Measurements from ENCODE around the gene KCNA4.

KCNA4 gene

DNA sequence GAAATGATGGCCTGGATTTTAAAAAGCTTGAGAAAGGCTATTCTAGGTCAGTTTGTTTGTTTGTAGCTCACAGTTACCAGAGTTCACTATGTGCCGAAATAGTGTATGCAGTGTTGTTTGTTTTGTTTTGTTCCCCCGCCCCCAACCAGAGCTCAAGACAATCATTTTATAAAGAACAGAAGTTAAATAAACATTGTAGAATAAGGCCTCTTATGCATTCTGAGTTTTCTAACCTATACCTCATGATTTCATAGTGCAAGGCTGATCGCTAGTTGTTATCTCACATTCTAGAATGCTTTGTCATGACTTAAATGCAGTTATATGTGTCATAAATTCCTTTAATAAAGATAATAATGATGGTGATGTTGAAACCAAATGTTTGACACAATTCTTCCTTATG, 7.8 kb downstream of the KCNA4 start (continued):
- TF ChIP-seq ZC3H10 (CRISPR knock-in tag; IDR thresholded peaks at IDR 0.05), result no peak
- TF ChIP-seq, protein P1, sequence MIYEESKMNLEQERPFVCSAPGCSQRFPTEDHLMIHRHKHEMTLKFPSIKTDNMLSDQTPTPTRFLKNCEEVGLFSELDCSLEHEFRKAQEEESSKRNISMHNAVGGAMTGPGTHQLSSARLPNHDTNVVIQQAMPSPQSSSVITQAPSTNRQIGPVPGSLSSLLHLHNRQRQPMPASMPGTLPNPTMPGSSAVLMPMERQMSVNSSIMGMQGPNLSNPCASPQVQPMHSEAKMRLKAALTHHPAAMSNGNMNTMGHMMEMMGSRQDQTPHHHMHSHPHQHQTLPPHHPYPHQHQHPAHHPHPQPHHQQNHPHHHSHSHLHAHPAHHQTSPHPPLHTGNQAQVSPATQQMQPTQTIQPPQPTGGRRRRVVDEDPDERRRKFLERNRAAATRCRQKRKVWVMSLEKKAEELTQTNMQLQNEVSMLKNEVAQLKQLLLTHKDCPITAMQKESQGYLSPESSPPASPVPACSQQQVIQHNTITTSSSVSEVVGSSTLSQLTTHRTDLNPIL (CRISPR knock-in tag; IDR thresholded peaks at IDR 0.05; ENCODE audit: low read depth), result no peak

DNA sequence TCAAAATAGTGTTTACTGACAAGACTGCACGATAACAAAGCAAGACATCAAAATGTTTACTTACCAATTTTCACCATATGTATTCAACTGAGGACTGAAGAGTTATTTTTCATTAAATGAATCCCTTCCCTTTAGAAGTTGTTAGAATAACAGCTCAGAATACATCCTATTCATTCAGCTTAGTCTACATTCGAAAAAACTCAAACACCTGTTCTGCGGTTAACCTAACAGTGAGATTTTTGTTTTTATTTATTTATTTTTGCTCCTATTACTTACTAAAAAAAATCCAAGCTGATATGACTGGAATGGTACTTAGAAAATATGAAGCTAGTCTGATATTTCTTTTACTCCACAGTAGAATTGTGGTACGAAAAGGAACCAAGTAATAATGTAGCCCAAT, 10.0 kb downstream of the KCNA4 start:
- ATAC-seq, result no peak

DNA sequence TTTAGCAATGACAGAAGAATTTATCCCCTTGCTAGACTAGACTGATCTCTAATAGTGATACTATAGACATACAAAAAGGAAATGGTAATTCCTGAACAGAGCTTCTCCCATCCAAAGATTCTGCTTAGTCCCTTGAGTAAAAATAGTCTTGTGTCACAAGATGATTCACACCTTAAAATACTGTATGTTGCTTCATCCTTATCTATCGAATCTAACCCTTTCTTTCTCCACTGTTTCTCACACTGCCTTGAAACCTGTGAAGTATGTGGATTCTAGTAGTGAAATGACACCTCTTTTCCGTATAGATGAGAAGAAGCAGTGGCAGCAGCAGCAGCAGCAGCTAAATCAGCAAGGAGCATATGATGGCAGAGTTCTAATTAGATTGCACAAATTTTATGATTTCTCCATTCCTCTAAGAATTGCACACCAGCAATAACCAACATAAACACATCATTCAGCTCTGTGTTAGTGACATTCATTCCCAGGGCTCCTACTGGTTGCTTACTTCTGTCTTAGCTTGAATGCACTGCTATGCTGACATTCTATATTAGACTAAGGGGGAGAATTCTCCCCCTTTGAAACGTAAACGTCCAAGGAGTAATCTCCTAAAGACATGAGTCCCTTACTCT, 14.6 kb downstream of the KCNA4 start:
- ATAC-seq, result no peak
- TF ChIP-seq ZNF70 (CRISPR knock-in tag; IDR thresholded peaks at IDR 0.05), result no peak
- TF ChIP-seq OSR1 (CRISPR knock-in tag; IDR thresholded peaks at IDR 0.05), result no peak
- TF ChIP-seq ZC3H10 (CRISPR knock-in tag; IDR thresholded peaks at IDR 0.05), result no peak
- TF ChIP-seq, protein P2, sequence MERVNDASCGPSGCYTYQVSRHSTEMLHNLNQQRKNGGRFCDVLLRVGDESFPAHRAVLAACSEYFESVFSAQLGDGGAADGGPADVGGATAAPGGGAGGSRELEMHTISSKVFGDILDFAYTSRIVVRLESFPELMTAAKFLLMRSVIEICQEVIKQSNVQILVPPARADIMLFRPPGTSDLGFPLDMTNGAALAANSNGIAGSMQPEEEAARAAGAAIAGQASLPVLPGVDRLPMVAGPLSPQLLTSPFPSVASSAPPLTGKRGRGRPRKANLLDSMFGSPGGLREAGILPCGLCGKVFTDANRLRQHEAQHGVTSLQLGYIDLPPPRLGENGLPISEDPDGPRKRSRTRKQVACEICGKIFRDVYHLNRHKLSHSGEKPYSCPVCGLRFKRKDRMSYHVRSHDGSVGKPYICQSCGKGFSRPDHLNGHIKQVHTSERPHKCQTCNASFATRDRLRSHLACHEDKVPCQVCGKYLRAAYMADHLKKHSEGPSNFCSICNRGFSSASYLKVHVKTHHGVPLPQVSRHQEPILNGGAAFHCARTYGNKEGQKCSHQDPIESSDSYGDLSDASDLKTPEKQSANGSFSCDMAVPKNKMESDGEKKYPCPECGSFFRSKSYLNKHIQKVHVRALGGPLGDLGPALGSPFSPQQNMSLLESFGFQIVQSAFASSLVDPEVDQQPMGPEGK (CRISPR knock-in tag; IDR thresholded peaks at IDR 0.05; ENCODE audit: borderline replicate concordance), result no peak
- TF ChIP-seq ISL1 (CRISPR knock-in tag; IDR thresholded peaks at IDR 0.05), result no peak

More for the DNA sequence above, 10.0 kb downstream of the KCNA4 start:
- TF ChIP-seq, protein P3, sequence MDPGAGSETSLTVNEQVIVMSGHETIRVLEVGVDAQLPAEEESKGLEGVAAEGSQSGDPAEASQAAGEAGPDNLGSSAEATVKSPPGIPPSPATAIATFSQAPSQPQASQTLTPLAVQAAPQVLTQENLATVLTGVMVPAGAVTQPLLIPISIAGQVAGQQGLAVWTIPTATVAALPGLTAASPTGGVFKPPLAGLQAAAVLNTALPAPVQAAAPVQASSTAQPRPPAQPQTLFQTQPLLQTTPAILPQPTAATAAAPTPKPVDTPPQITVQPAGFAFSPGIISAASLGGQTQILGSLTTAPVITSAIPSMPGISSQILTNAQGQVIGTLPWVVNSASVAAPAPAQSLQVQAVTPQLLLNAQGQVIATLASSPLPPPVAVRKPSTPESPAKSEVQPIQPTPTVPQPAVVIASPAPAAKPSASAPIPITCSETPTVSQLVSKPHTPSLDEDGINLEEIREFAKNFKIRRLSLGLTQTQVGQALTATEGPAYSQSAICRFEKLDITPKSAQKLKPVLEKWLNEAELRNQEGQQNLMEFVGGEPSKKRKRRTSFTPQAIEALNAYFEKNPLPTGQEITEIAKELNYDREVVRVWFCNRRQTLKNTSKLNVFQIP (CRISPR knock-in tag; IDR thresholded peaks at IDR 0.05; ENCODE audit: borderline replicate concordance, low read depth), result no peak
- TF ChIP-seq, protein P4, sequence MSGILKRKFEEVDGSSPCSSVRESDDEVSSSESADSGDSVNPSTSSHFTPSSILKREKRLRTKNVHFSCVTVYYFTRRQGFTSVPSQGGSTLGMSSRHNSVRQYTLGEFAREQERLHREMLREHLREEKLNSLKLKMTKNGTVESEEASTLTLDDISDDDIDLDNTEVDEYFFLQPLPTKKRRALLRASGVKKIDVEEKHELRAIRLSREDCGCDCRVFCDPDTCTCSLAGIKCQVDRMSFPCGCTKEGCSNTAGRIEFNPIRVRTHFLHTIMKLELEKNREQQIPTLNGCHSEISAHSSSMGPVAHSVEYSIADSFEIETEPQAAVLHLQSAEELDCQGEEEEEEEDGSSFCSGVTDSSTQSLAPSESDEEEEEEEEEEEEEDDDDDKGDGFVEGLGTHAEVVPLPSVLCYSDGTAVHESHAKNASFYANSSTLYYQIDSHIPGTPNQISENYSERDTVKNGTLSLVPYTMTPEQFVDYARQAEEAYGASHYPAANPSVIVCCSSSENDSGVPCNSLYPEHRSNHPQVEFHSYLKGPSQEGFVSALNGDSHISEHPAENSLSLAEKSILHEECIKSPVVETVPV (CRISPR knock-in tag; IDR thresholded peaks at IDR 0.05), result no peak
- TF ChIP-seq OSR1 (CRISPR knock-in tag; IDR thresholded peaks at IDR 0.05), result no peak
- no peak for TF ChIP-seq ESRRG (CRISPR knock-in tag; IDR thresholded peaks at IDR 0.05)
- no peak for TF ChIP-seq ZFP3 (CRISPR knock-in tag; IDR thresholded peaks at IDR 0.05)
- TF ChIP-seq ZNF8 (CRISPR knock-in tag; IDR thresholded peaks at IDR 0.05), result no peak
- TF ChIP-seq PPARA (CRISPR knock-in tag; IDR thresholded peaks at IDR 0.05; ENCODE audit: borderline replicate concordance), result no peak
- no peak for TF ChIP-seq SNAI2 (CRISPR knock-in tag; IDR thresholded peaks at IDR 0.05)

DNA sequence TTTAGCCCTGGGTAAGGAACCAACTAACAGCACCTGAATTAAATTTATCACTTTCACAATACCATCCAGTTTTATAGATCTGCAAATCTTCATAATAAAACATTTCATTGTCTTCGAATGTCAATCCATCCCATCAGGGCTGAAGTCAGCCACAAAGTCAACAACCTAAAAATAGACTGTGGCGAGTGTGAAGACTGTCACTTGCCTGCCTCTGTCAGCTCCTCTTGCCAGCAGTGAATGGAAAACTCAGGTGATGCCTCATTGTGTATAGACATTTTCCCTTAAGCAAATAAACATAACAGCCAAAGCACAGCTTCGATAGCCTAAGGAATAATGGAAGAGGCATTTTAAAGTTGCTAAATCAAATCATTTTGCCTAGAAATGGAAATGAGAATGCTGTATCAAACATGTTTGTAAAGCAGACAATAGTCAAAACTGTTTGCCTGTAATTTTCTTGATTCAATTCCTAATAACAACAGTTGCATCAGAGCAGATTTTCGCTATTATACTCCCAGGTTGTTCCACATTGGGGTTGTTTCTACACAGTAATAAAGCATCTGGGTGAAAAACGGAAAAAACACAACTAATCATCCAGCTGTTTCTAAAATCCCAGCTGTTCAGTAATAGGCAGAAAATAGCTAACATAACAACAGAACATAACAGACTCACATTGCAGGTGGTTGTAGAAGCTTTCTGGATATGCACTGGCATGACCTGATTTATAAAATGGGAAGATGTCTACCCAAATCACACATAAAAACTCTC, 15.7 kb downstream of the KCNA4 start:
- ATAC-seq, result no peak
- TF ChIP-seq ZC3H10 (CRISPR knock-in tag; IDR thresholded peaks at IDR 0.05), result no peak
- TF ChIP-seq CSDC2 (CRISPR knock-in tag; IDR thresholded peaks at IDR 0.05), result no peak
- TF ChIP-seq ZFP30 (CRISPR knock-in tag; IDR thresholded peaks at IDR 0.05), result no peak
- TF ChIP-seq BACH2 (CRISPR knock-in tag; IDR thresholded peaks at IDR 0.05; ENCODE audit: borderline replicate concordance), result no peak
- TF ChIP-seq, protein P5, sequence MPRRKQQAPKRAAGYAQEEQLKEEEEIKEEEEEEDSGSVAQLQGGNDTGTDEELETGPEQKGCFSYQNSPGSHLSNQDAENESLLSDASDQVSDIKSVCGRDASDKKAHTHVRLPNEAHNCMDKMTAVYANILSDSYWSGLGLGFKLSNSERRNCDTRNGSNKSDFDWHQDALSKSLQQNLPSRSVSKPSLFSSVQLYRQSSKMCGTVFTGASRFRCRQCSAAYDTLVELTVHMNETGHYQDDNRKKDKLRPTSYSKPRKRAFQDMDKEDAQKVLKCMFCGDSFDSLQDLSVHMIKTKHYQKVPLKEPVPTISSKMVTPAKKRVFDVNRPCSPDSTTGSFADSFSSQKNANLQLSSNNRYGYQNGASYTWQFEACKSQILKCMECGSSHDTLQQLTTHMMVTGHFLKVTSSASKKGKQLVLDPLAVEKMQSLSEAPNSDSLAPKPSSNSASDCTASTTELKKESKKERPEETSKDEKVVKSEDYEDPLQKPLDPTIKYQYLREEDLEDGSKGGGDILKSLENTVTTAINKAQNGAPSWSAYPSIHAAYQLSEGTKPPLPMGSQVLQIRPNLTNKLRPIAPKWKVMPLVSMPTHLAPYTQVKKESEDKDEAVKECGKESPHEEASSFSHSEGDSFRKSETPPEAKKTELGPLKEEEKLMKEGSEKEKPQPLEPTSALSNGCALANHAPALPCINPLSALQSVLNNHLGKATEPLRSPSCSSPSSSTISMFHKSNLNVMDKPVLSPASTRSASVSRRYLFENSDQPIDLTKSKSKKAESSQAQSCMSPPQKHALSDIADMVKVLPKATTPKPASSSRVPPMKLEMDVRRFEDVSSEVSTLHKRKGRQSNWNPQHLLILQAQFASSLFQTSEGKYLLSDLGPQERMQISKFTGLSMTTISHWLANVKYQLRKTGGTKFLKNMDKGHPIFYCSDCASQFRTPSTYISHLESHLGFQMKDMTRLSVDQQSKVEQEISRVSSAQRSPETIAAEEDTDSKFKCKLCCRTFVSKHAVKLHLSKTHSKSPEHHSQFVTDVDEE (CRISPR knock-in tag; IDR thresholded peaks at IDR 0.05), result no peak
- TF ChIP-seq OSR1 (CRISPR knock-in tag; IDR thresholded peaks at IDR 0.05), result no peak
- no peak for TF ChIP-seq PPARA (CRISPR knock-in tag; IDR thresholded peaks at IDR 0.05; ENCODE audit: borderline replicate concordance)
- TF ChIP-seq TOX (CRISPR knock-in tag; IDR thresholded peaks at IDR 0.05; ENCODE audit: borderline replicate concordance), result no peak
- no peak for TF ChIP-seq ZNF8 (CRISPR knock-in tag; IDR thresholded peaks at IDR 0.05)
- TF ChIP-seq ZFP3 (CRISPR knock-in tag; IDR thresholded peaks at IDR 0.05), result no peak
- TF ChIP-seq TCF4 (CRISPR knock-in tag; IDR thresholded peaks at IDR 0.05; ENCODE audit: borderline replicate concordance), result no peak
- no peak for TF ChIP-seq RARB (CRISPR knock-in tag; IDR thresholded peaks at IDR 0.05)
- TF ChIP-seq, protein P2 (CRISPR knock-in tag; IDR thresholded peaks at IDR 0.05; ENCODE audit: borderline replicate concordance), result no peak
- TF ChIP-seq, protein P4 (CRISPR knock-in tag; IDR thresholded peaks at IDR 0.05), result no peak
